ENCODE data around the gene HDAC6.
"Not testable (repeated sequence)": the region's sequence is repeated elsewhere in the genome, so short reads cannot be mapped to it uniquely, and the experiment has no call there.

DNA sequence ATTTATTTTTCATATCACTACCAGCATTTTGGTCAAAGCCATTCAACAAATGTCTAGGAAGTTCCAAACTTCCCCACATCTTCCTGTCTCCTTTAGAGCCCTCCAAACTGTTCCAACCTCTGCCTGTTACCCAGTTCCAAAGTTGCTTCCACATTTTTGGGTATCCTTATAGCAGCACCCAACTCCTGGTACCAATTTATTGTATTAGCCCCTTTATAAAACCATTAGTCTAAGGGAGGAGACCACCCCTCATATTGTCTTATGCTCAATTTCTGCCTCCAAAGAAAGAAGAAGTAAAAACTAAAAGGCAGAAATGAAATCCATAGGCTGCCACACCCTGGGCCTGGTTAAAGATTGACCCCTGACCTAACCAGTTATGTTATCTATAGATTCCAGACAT lies 51.6 kb downstream of the HDAC6 start:
- TF ChIP-seq, protein P1, sequence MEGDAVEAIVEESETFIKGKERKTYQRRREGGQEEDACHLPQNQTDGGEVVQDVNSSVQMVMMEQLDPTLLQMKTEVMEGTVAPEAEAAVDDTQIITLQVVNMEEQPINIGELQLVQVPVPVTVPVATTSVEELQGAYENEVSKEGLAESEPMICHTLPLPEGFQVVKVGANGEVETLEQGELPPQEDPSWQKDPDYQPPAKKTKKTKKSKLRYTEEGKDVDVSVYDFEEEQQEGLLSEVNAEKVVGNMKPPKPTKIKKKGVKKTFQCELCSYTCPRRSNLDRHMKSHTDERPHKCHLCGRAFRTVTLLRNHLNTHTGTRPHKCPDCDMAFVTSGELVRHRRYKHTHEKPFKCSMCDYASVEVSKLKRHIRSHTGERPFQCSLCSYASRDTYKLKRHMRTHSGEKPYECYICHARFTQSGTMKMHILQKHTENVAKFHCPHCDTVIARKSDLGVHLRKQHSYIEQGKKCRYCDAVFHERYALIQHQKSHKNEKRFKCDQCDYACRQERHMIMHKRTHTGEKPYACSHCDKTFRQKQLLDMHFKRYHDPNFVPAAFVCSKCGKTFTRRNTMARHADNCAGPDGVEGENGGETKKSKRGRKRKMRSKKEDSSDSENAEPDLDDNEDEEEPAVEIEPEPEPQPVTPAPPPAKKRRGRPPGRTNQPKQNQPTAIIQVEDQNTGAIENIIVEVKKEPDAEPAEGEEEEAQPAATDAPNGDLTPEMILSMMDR (IDR thresholded peaks at IDR 0.05), result not testable (repeated sequence)
- TF ChIP-seq POLR2A (IDR thresholded peaks at IDR 0.05), result not testable (repeated sequence)

All from lower leg skin (tissue), 3 donors.